CD8-positive, alpha-beta memory T cell (primary cell): Measurements from ENCODE around the gene MASP1. TPM values are rescaled to one million over a fixed set of nuclear protein-coding genes. Genes with fewer than 3 reads are reported as not detected.

ENCODE experiments used
- CTCF ChIA-PET: fragments of 350-600 bp; sonication (Branson Sonifier 250); formaldehyde crosslinking; loops from one replicate; lab custom pipeline; 2021; ENCODE audit warnings: antibody characterized with exemption; lab: Charles Lee
- POLR2A ChIA-PET: fragments of 350-600 bp; sonication (Branson Sonifier 250); formaldehyde crosslinking; loops from one replicate; lab custom pipeline; 2021; ENCODE audit warnings: antibody characterized with exemption; lab: Charles Lee
- DNase-seq, 5 donors: peaks; one replicate each; pipeline versions ENCODE4 v3.0.0 to v3.0.0-alpha.2; 2020 to 2022; ENCODE audit warnings: mixed read lengths in 1 of 5
- H3K27ac ChIP-seq: one replicate; pipeline ENCODE4 v1.7.0; 2013; ENCODE audit warnings: low read depth, mild to moderate bottlenecking, low read length, moderate library complexity
- H3K27me3 ChIP-seq: 2 replicates; pipeline ENCODE4 v1.7.0; 2013; ENCODE audit warnings: low read length, mild to moderate bottlenecking; ENCODE audit not compliant: insufficient read depth, poor library complexity, severe bottlenecking
- H3K36me3 ChIP-seq: 2 replicates; pipeline ENCODE4 v1.7.0; 2013; ENCODE audit warnings: mild to moderate bottlenecking, low read length, moderate library complexity; ENCODE audit not compliant: insufficient read depth
- H3K4me1 ChIP-seq: 2 replicates; pipeline ENCODE4 v1.7.0; 2013; ENCODE audit warnings: mild to moderate bottlenecking, low read length, moderate library complexity; ENCODE audit not compliant: insufficient read depth
- H3K4me3 ChIP-seq: 2 replicates; pipeline ENCODE4 v1.7.0; 2013; ENCODE audit warnings: mild to moderate bottlenecking, low read length
- H3K9me3 ChIP-seq: 2 replicates; pipeline ENCODE4 v1.7.0; 2013; ENCODE audit warnings: mild to moderate bottlenecking, low read length
- H3K27ac Mint-ChIP-seq, 8 donors: one replicate each; pipeline ENCODE4 v1.8.0; 2020 to 2021; ENCODE audit warnings: mixed read lengths in 8 of 8, mild to moderate bottlenecking in 6 of 8, inconsistent platforms in 3 of 8, moderate library complexity in 3 of 8
- H3K27me3 Mint-ChIP-seq, 2 donors: one replicate each; pipeline ENCODE4 v1.8.0; 2020 to 2021; ENCODE audit warnings: mixed read lengths in 2 of 2, mild to moderate bottlenecking in 1 of 2, moderate library complexity in 1 of 2
- H3K36me3 Mint-ChIP-seq, 3 donors: one replicate each; pipeline ENCODE4 v1.8.0; 2020 to 2021; ENCODE audit warnings: mixed read lengths in 3 of 3, inconsistent platforms in 1 of 3, mild to moderate bottlenecking in 1 of 3
- H3K4me1 Mint-ChIP-seq, 3 donors: one replicate each; pipeline ENCODE4 v1.8.0; 2020 to 2021; ENCODE audit warnings: mixed read lengths in 3 of 3, inconsistent platforms in 1 of 3, mild to moderate bottlenecking in 1 of 3
- H3K4me3 Mint-ChIP-seq, 7 donors: one replicate each; pipeline ENCODE4 v1.8.0; 2020 to 2021; ENCODE audit warnings: mixed read lengths in 7 of 7, mild to moderate bottlenecking in 6 of 7, moderate library complexity in 4 of 7, inconsistent platforms in 2 of 7
- H3K9me3 Mint-ChIP-seq, 5 donors: one replicate each; pipeline ENCODE4 v1.8.0; 2020 to 2022; ENCODE audit warnings: mixed read lengths in 5 of 5, mild to moderate bottlenecking in 3 of 5, moderate library complexity in 2 of 5, inconsistent platforms in 1 of 5
- polyA plus RNA-seq: library from polyadenylated mRNA; unstranded; fragments of 300-500 nt; fragmentation: Illumina TruSeq; gene quantifications from one replicate; pipeline ENCODE4 v1.2.3, GENCODE V29; 2021
- total RNA-seq, 2 experiments: library from RNA; stranded (reverse); gene quantifications; one replicate each; pipeline ENCODE4 v1.2.3, GENCODE V29; 2021

The MASP1 gene
- total and polyA plus RNA-seq, 3 experiments from 2014 or later: not detected

DNA sequence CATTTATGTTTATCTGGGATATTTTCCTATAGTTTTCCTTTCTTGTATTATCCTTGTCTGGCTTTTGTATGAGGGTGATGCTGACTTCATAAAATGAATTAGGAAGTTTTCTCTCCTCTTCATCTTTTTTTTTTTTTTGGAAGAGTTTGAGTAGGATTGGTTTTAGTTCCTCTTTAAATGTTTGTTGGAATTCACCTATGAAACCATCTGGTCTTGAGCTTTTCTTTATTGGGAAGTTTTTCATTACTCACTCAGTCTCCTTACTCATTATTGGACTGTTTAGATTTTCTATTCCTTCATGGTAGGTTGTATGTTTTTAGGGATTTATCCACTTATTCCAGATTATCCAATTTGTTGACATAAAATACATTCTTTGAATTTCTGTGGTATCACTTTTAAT is 18.7 kb upstream of the MASP1 start:
- Mint-ChIP-seq H3K27me3 (peaks cover 14 to 60% of the 10 kb centered on the region in 2 donors), H3K27ac (no peak overlapping the region), H3K4me3 (no peak overlapping the region), H3K4me1 (no peaks in the 10 kb centered on the region), H3K9me3 (peaks cover 0 to 2% (median 0%) of the 10 kb centered on the region in 5 donors), H3K36me3 (peaks cover 0 to 6% (median 4%) of the 10 kb centered on the region in 3 donors)
- Histone ChIP-seq H3K36me3 (no peaks in the 10 kb centered on the region), H3K4me1 (no peaks in the 10 kb centered on the region), H3K27ac (no peak overlapping the region), H3K4me3 (no peak overlapping the region), H3K27me3 (no peaks in the 10 kb centered on the region), H3K9me3 (no peaks in the 10 kb centered on the region)
- ChIA-PET POLR2A (no interaction called here), CTCF (interaction anchor here (1.5 kb wide), 1 partner anchor 8 kb away, joined by 6 read pairs; no protein-coding TSS in a partner anchor)
- DNase-seq: no peak

DNA sequence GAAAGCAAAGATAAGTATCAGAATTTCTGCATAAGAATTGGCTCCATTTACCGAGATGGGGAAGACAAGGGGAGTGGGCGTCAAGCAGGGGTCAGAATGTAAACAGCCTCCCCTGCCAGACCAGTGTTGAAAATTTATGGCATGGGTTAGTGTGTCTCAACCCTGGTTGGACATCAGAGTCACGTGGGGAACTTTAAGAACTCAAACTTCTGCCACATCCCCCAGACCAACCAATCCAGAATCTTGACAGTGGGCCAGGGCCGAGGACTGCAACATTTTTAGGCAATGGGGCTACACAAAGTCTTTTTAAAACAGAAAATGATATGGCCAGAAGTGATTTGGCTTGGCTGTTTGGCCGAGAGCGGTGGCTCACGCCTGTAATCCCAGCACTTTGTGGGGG is 14.3 kb upstream of the MASP1 start:
- Histone ChIP-seq H3K4me1 (no peaks in the 10 kb centered on the region), H3K27ac (no peak overlapping the region), H3K4me3 (no peak overlapping the region), H3K36me3 (no peaks in the 10 kb centered on the region), H3K9me3 (no peaks in the 10 kb centered on the region), H3K27me3 (no peaks in the 10 kb centered on the region)
- H3K4me3 Mint-ChIP-seq: no peak overlapping the region
- H3K27me3 Mint-ChIP-seq: peaks cover 20 to 45% of the 10 kb centered on the region in 2 donors
- no peaks in the 10 kb centered on the region for H3K4me1 Mint-ChIP-seq
- POLR2A ChIA-PET: no interaction called here
- DNase-seq: no peak
- H3K36me3 Mint-ChIP-seq: no peaks in the 10 kb centered on the region
- peak overlapping the region in 1 of 8 donors; percentile 28 for H3K27ac Mint-ChIP-seq
- CTCF ChIA-PET: interaction anchor here (1.4 to 2.9 kb wide), 2 partner anchors 11 to 13 kb away, joined by 3 to 15 read pairs; no protein-coding TSS in a partner anchor
- peaks cover 0 to 2% (median 0%) of the 10 kb centered on the region in 5 donors for H3K9me3 Mint-ChIP-seq

DNA sequence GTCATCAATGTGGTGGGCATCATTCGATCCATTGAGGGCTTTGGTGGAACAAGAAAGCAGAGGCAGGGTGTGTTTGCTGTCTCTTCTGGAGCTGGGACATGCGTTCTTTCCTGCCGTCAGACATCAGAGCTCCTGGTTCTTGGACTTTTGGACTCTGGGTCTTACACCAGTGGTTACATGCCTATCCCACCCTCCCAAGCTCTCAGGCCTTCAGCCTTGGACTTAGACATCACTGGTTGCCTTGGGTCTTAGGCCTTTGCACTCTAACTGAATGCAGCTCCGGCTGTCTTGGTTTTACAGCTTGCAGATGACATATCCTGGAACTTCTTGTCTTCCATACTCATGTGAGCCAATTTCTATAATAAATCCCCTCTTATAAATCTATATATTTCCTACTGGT is 8.1 kb upstream of the MASP1 start:
- no peak for DNase-seq
- H3K4me1 Mint-ChIP-seq: no peaks in the 10 kb centered on the region
- no peaks in the 10 kb centered on the region for H3K36me3 ChIP-seq
- ChIA-PET CTCF (no interaction called here), POLR2A (no interaction called here)
- H3K27me3 ChIP-seq: no peaks in the 10 kb centered on the region
- H3K27ac Mint-ChIP-seq: no peak overlapping the region
- no peaks in the 10 kb centered on the region for H3K4me1 ChIP-seq
- no peak overlapping the region for H3K4me3 ChIP-seq
- H3K27me3 Mint-ChIP-seq: peaks cover 13 to 28% of the 10 kb centered on the region in 2 donors
- H3K36me3 Mint-ChIP-seq: no peaks in the 10 kb centered on the region
- H3K9me3 ChIP-seq: no peaks in the 10 kb centered on the region
- H3K9me3 Mint-ChIP-seq: peaks cover 0 to 2% (median 0%) of the 10 kb centered on the region in 5 donors
- no peak overlapping the region for H3K27ac ChIP-seq
- H3K4me3 Mint-ChIP-seq: no peak overlapping the region

DNA sequence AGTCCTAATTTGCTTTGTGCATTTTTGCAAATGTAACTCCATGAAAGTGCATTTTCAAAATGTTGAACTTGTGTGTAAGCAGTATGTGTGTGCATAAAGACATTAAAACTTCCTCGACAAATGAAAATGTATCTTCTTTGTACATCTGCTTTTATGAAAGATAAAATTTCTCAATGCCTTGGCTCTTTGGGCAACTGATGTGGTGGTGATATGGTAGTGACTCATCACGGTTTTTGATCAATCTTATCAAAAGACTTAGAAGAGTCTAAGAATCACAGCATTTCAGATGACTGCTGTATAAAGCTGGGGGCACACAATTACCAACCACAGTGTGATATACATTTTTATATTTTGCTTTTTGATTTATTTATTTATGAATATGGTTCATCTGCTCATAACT is 5.4 kb upstream of the MASP1 start:
- Histone ChIP-seq H3K27me3 (no peaks in the 10 kb centered on the region), H3K9me3 (no peaks in the 10 kb centered on the region), H3K36me3 (no peaks in the 10 kb centered on the region), H3K27ac (no peak overlapping the region), H3K4me1 (no peaks in the 10 kb centered on the region), H3K4me3 (no peak overlapping the region)
- H3K4me3 Mint-ChIP-seq: no peak overlapping the region
- DNase-seq: no peak
- ChIA-PET POLR2A (no interaction called here), CTCF (no interaction called here)
- peaks cover 0 to 2% (median 0%) of the 10 kb centered on the region in 5 donors for H3K9me3 Mint-ChIP-seq
- no peaks in the 10 kb centered on the region for H3K36me3 Mint-ChIP-seq
- peaks cover 5 to 18% of the 10 kb centered on the region in 2 donors for H3K27me3 Mint-ChIP-seq
- H3K4me1 Mint-ChIP-seq: no peaks in the 10 kb centered on the region
- H3K27ac Mint-ChIP-seq: no peak overlapping the region

DNA sequence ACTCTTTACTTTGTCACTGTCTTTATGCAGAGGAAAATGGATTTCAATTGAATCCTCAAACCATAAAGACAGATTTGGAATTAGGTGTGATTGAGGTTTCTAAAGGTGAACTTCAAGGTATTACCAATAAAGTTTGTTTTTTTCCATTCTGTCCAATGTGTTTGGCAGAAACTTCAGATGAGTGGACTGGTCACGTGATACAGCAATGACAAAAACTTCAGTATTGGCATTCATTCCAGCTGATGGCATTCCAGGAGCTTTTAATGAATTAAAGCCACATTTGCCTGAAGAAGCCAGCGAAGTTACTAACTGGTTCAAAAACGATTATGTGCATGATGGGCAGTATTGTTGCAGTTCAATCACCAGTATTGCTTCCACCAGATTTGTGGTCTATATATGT is 4.5 kb upstream of the MASP1 start:
- peaks cover 1 to 15% of the 10 kb centered on the region in 2 donors for H3K27me3 Mint-ChIP-seq
- Histone ChIP-seq H3K36me3 (no peaks in the 10 kb centered on the region), H3K27ac (no peak overlapping the region), H3K27me3 (no peaks in the 10 kb centered on the region), H3K9me3 (no peaks in the 10 kb centered on the region), H3K4me3 (no peak overlapping the region), H3K4me1 (no peaks in the 10 kb centered on the region)
- H3K4me1 Mint-ChIP-seq: peaks cover 0 to 1% (median under 1%) of the 10 kb centered on the region in 3 donors
- ChIA-PET CTCF (no interaction called here), POLR2A (no interaction called here)
- no peaks in the 10 kb centered on the region for H3K9me3 Mint-ChIP-seq
- no peak for DNase-seq
- no peak overlapping the region for H3K4me3 Mint-ChIP-seq
- no peak overlapping the region for H3K27ac Mint-ChIP-seq
- H3K36me3 Mint-ChIP-seq: no peaks in the 10 kb centered on the region

DNA sequence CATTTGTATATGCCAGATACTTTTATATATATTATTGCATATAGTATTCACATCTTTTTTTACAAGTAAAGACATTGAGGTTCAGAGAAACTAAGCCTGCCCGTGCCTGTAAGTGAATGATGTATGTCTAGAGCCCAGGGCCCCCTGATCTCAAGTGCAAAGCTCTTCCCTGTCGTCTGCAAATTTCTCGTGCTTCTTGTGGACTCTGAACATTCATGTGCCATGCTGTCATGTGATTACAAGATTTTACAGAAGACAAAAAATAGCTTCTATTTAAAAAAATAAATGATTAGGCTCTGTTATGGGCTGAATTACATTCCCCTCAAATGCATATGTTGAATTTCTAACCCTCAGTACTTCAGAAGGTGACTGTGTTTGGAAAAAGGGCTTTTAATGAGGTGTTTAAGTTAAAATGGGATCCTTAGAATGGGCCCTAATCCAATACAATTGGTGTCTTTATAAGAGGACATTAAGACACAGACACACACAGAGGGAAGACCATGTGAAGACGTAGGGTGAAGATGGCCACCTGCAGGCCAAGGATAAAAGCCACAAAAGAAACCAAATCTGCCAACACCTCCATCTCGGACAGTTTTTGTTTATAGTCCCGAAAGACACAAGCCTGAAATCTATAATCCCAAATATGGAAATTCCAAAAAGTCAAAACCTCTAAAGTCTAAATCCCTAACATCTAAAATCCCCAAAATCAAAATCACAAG is 3.9 kb upstream of the MASP1 start:
- Mint-ChIP-seq H3K9me3 (no peaks in the 10 kb centered on the region), H3K36me3 (no peaks in the 10 kb centered on the region), H3K4me1 (peaks cover 0 to 3% (median 3%) of the 10 kb centered on the region in 3 donors), H3K27ac (no peak overlapping the region), H3K27me3 (peaks cover 1 to 17% of the 10 kb centered on the region in 2 donors), H3K4me3 (no peak overlapping the region)
- Histone ChIP-seq H3K9me3 (no peaks in the 10 kb centered on the region), H3K4me1 (no peaks in the 10 kb centered on the region), H3K4me3 (no peak overlapping the region), H3K27ac (no peak overlapping the region), H3K27me3 (no peaks in the 10 kb centered on the region), H3K36me3 (no peaks in the 10 kb centered on the region)
- ChIA-PET CTCF (no interaction called here), POLR2A (no interaction called here)
- DNase-seq: no peak

DNA sequence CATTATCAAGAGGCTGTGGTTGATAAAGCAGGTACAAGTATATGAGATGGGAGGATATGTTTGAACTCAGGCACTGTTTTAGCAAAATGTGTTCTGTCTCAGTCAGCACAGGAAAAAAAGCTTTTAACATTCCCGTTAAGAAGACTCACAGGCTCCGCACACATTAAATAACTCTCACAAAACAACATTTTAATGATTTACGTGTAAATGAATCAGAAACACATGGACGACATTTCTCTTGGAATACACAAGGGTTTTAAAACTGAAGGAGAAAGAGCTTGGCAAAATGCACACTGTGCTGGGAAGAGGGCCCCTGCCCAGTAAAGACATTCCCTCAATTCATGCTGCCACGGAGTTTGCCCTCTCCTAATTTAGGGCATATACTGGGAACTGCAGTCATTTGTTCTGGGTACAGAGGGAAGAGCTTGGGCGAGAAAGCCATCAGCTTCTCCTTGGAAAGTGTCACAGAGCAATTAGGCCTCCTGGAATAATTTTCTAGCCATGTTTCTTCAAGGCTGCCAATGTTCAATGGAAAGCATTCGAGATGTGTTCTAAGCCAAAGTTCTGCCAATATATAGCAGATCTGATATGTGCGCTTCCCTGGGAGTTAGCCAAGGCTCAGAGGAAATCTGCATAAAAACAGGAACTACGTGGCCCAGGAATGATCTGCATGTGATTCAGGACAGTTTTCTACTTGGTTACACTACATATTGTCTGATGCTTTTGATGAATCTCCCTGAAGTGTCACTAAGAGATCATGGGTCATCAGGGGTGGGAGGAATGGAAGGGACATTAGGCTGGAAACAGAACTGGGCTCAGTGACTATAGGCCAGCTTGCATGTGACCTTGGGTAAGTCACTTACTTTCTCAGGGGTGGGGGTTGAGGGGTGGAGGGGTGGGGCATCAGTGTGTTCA is 2.2 kb upstream of the MASP1 start:
- ChIA-PET POLR2A (no interaction called here), CTCF (interaction anchor here (1.4 kb wide), 1 partner anchor 9 kb away, joined by 3 read pairs; no protein-coding TSS in a partner anchor)
- Mint-ChIP-seq H3K27ac (no peak overlapping the region), H3K9me3 (no peaks in the 10 kb centered on the region), H3K4me1 (peaks cover 0 to 3% (median 3%) of the 10 kb centered on the region in 3 donors), H3K4me3 (no peak overlapping the region), H3K27me3 (peaks cover 3 to 21% of the 10 kb centered on the region in 2 donors), H3K36me3 (no peaks in the 10 kb centered on the region)
- H3K36me3 ChIP-seq: no peaks in the 10 kb centered on the region
- H3K4me3 ChIP-seq: no peak overlapping the region
- H3K4me1 ChIP-seq: no peaks in the 10 kb centered on the region
- H3K27ac ChIP-seq: no peak overlapping the region
- no peak for DNase-seq
- H3K27me3 ChIP-seq: no peaks in the 10 kb centered on the region
- no peaks in the 10 kb centered on the region for H3K9me3 ChIP-seq
